HepG2 (cell line): ENCODE data around the gene ANXA9. TPM values are rescaled to one million over a fixed set of nuclear protein-coding genes. Genes with fewer than 3 reads are reported as not detected.

Experiments used
- ATAC-seq: fragments of 200-7000 bp; cut with Tn5 transposase; 3 replicates; pipeline ENCODE4 v1.9.1; 2020; ENCODE audit warnings: mild to moderate bottlenecking, moderate library complexity
- BruUV-seq: library from RNA; stranded (reverse); fragments of 400-500 nt; replicated peaks from 2 replicates; lab custom pipeline; 2021; lab: Mats Ljungman, UMichigan
- CTCF ChIA-PET: fragments of 300-600 bp; formaldehyde crosslinking; extraction: SDS; loops from one replicate; lab custom pipeline; 2021; ENCODE audit warnings: low total read pairs, inconsistent platforms, low intra/inter-chr PET ratio; lab: Yijun Ruan, JAX
- POLR2A ChIA-PET: fragments of 350-600 bp; sonication (Branson Sonifier 250); formaldehyde crosslinking; loops from one replicate; lab custom pipeline; 2020; ENCODE audit warnings: antibody characterized with exemption, inconsistent platforms; lab: Yijun Ruan, JAX
- DNase-seq: peaks from one replicate; pipeline ENCODE4 v3.0.0-alpha.2; 2015; ENCODE audit warnings: low spot score
- FAIRE-seq: peaks from 3 replicates; lab custom pipeline; 2011; peaks lifted over from hg19 to GRCh38; lab: Jason Lieb, UNC
- H2AFZ ChIP-seq: one replicate; pipeline ENCODE4 v1.6.1; 2011; ENCODE audit warnings: low read length, inconsistent platforms
- H3K27ac ChIP-seq: fragments of 300-600 bp; 3 replicates; pipeline ENCODE4 v1.8.0; 2011; ENCODE audit warnings: mixed run types, mild to moderate bottlenecking, mixed read lengths, low read length, inconsistent platforms; ENCODE audit not compliant: insufficient read depth; ENCODE audit errors: extremely low read length
- H3K27me3 ChIP-seq, 2 experiments: fragments of 200-600 bp in 1 of 2; 2 replicates in 1 of 2; 3 replicates in 1 of 2; pipeline versions ENCODE4 v1.6.0 to v1.8.0; 2011; ENCODE audit warnings: low read length in 2 of 2, mild to moderate bottlenecking in 2 of 2, moderate library complexity in 2 of 2, inconsistent platforms in 1 of 2; ENCODE audit not compliant: insufficient read depth in 2 of 2, control insufficient read depth in 1 of 2
- H3K36me3 ChIP-seq, 2 experiments: fragments of 200-600 bp in 1 of 2; replicated peaks in 1 of 2; 2 replicates in 1 of 2; 3 replicates in 1 of 2; pipeline versions ENCODE4 v1.5.1 to v1.8.0; 2011; ENCODE audit warnings: low read length in 2 of 2, inconsistent platforms in 1 of 2; ENCODE audit not compliant: insufficient read depth in 2 of 2, control insufficient read depth in 1 of 2
- H3K4me1 ChIP-seq: 2 replicates; pipeline ENCODE4 v1.5.1; 2012; ENCODE audit warnings: low read length, inconsistent platforms; ENCODE audit not compliant: insufficient read depth
- H3K4me2 ChIP-seq: 2 replicates; pipeline ENCODE4 v1.6.0; 2011; ENCODE audit warnings: low read depth, low read length, inconsistent platforms
- H3K4me3 ChIP-seq, 3 experiments: fragments of 200-600 bp in 1 of 3; sonication (generic), shearing (Covaris generic) in 1 of 3; replicated peaks in 1 of 3; 2 replicates each; pipeline ENCODE4 v1.5.1; 2011 to 2016; ENCODE audit warnings: low read length in 3 of 3, inconsistent platforms in 2 of 3, low read depth in 2 of 3, mild to moderate bottlenecking in 2 of 3, control low read depth in 1 of 3, mixed read lengths in 1 of 3; ENCODE audit not compliant: insufficient read depth in 1 of 3
- H3K79me2 ChIP-seq: one replicate; pipeline ENCODE4 v1.6.1; 2011; ENCODE audit warnings: low read length, inconsistent platforms; ENCODE audit not compliant: insufficient read depth
- H3K9ac ChIP-seq: 2 replicates; pipeline ENCODE4 v1.6.0; 2011; ENCODE audit warnings: mild to moderate bottlenecking, low read depth, low read length, inconsistent platforms; ENCODE audit not compliant: insufficient read depth
- H3K9me3 ChIP-seq: 2 replicates; pipeline ENCODE4 v1.5.1; 2012; ENCODE audit warnings: mild to moderate bottlenecking, low read length
- H4K20me1 ChIP-seq: 2 replicates; pipeline ENCODE4 v1.6.0; 2011; ENCODE audit warnings: inconsistent platforms, mild to moderate bottlenecking, low read length, moderate library complexity; ENCODE audit not compliant: insufficient read depth
- GPN1 ChIP-seq: sonication (generic); formaldehyde crosslinking; IDR thresholded peaks from 2 replicates; pipeline ENCODE4 v1.5.1; 2020; ENCODE audit warnings: missing genetic modification reagents, borderline replicate concordance
- MTF1 ChIP-seq: sonication (generic); formaldehyde crosslinking; IDR thresholded peaks from 2 replicates; pipeline ENCODE4 v1.5.0; 2020; ENCODE audit warnings: missing genetic modification reagents
- TGIF2 ChIP-seq: IDR thresholded peaks from 2 replicates; pipeline ENCODE4 v1.6.1; 2016; ENCODE audit warnings: control low read depth, missing compliant biosample characterization
- ZFP90 ChIP-seq: sonication (generic); formaldehyde crosslinking; IDR thresholded peaks from 2 replicates; pipeline ENCODE4 v1.8.0; 2022; ENCODE audit warnings: missing genetic modification reagents, mild to moderate bottlenecking, inconsistent platforms, borderline replicate concordance
- ZKSCAN8 ChIP-seq: IDR thresholded peaks from 2 replicates; pipeline ENCODE4 v1.6.1; 2016; ENCODE audit warnings: borderline replicate concordance, missing genetic modification reagents, missing compliant biosample characterization
- ZNF136 ChIP-seq: sonication (generic); formaldehyde crosslinking; IDR thresholded peaks from 2 replicates; pipeline ENCODE4 v1.8.1; 2022; ENCODE audit warnings: low read depth, mild to moderate bottlenecking, moderate library complexity, missing genetic modification reagents
- ZNF354B ChIP-seq: sonication (generic); formaldehyde crosslinking; IDR thresholded peaks from 2 replicates; pipeline ENCODE4 v1.8.0; 2022; ENCODE audit warnings: mild to moderate bottlenecking, missing genetic modification reagents
- ZNF382 ChIP-seq: sonication (generic); formaldehyde crosslinking; IDR thresholded peaks from 2 replicates; pipeline ENCODE4 v1.5.0; 2020; ENCODE audit warnings: missing genetic modification reagents, mild to moderate bottlenecking, borderline replicate concordance
- ZNF567 ChIP-seq: sonication (generic); formaldehyde crosslinking; IDR thresholded peaks from 2 replicates; pipeline ENCODE4 v1.8.1; 2023; ENCODE audit warnings: mild to moderate bottlenecking, missing genetic modification reagents, borderline replicate concordance
- in situ Hi-C: cut with HindIII; loops from 2 replicates; pipeline ENCODE4 v1.10.0; 2017; ENCODE audit warnings: low pct_unique_long_range_greater_than_20kb; ENCODE audit not compliant: extremely low pct_ligation_motif_present
- intact Hi-C: fragments of 100-400 bp; cut with micrococcal nuclease; formaldehyde crosslinking; loops from one replicate; pipeline ENCODE4 v1.10.0; 2022; ENCODE audit not compliant: unreplicated experiment
- polyA plus RNA-seq, 8 experiments: library from polyadenylated mRNA; depleted of rRNA in 3 of 8; stranded (reverse) in 7 of 8; unstranded in 1 of 8; fragments of >200 nt; fragmentation: Illumina TruSeq in 4 of 8; extraction: Trizol in 4 of 8; gene quantifications; 2 replicates each; pipeline versions ENCODE4 v1.2.1 to v1.2.3, GENCODE V29; 2011 to 2016; ENCODE audit warnings: low read depth in 4 of 8, missing spikeins in 1 of 8, mixed read lengths in 1 of 8; ENCODE audit not compliant: insufficient read depth in 1 of 8
- total RNA-seq, 5 experiments: library from RNA; depleted of rRNA; stranded (reverse); fragments of >200 nt; fragmentation: Illumina TruSeq; extraction: Trizol; gene quantifications; 2 replicates each; pipeline ENCODE4 v1.2.3, GENCODE V29; 2016; ENCODE audit warnings: low read depth in 1 of 5

ANXA9 gene
- total and polyA plus RNA-seq, 2 of the 13 experiments (the other 11 are each of a cell fraction or from before 2014, with no cell fraction given) = 13.3 to 23.9 TPM

GRCh38 chr1:151003180-151003579 is 21.1 kb downstream of the ANXA9 start:
- Histone ChIP-seq H4K20me1 (no peaks in the 10 kb centered on the region), H3K9me3 (no peaks in the 10 kb centered on the region), H3K9ac (no peak overlapping the region), H3K79me2 (peaks cover 15% of the 10 kb centered on the region), H3K4me2 (peak overlapping the region; percentile 65), H2AFZ (no peak overlapping the region), H3K27ac (peak overlapping the region; percentile 36), H3K36me3 (peaks cover 7 to 26% of the 10 kb centered on the region in 2 experiments; a peak in 4 of 5 replicates), H3K4me1 (peaks cover 64% of the 10 kb centered on the region), H3K4me3 (no peak overlapping the region; a peak in 1 of 6 replicates), H3K27me3 (no peaks in the 10 kb centered on the region; a peak in 1 of 5 replicates)
- TF ChIP-seq ZKSCAN8 (CRISPR knock-in tag) = no peak
- TF ChIP-seq TGIF2 (CRISPR knock-in tag) = no peak
- no peak for TF ChIP-seq ZNF354B
- TF ChIP-seq GPN1 = no peak
- no peak for TF ChIP-seq ZNF382 (CRISPR knock-in tag)
- no peak for TF ChIP-seq ZNF567 (CRISPR knock-in tag)
- TF ChIP-seq ZFP90 (CRISPR knock-in tag) = no peak
- TF ChIP-seq ZNF136 (CRISPR knock-in tag) = no peak
- TF ChIP-seq MTF1 = no peak
- POLR2A ChIA-PET = interaction anchor here (0.8 to 9.1 kb wide), 5 partner anchors 9 to 36 kb away, joined by 3 to 150 read pairs (median 5); partner anchors contain the start of gene ANXA9
- in situ Hi-C loops = no loop called here
- CTCF ChIA-PET = interaction anchor here (1.7 kb wide), 1 partner anchor 24 kb away, joined by 7 read pairs; no protein-coding TSS in a partner anchor
- intact Hi-C loops = no loop called here
- no peak for DNase-seq
- no TSS peak for BruUV-seq
- FAIRE-seq = no peak
- ATAC-seq = no peak
